ENCODE results near the gene FSHR. TPM values are rescaled to one million over a fixed set of nuclear protein-coding genes. Genes with fewer than 3 reads are reported as not detected.

Gene FSHR
- total RNA-seq, 1 experiment from 2014 or later, result not detected

GRCh38 chr2:49002750-49003149 lies 151.6 kb downstream of the FSHR start:
- DNase-seq (ENCODE audit: low spot score), result no peak
- intact Hi-C loops (cut with micrococcal nuclease; ENCODE audit: unreplicated experiment), result no loop called here
- ChIA-PET CTCF (no interaction called here), POLR2A (ENCODE audit: low non-redundant PET) (no interaction called here)
- Histone ChIP-seq H3K4me1 (ENCODE audit: insufficient read depth, low read length, poor library complexity, severe bottlenecking) (no peaks in the 10 kb centered on the region), H3K27me3 (replicated peaks; ENCODE audit: insufficient read depth, low read depth, low read length, poor library complexity) (no peaks in the 10 kb centered on the region), H3K4me3 (ENCODE audit: low read depth, low read length, poor library complexity, severe bottlenecking) (no peak overlapping the region), H3K27ac (ENCODE audit: low read depth, low read length, poor library complexity, severe bottlenecking) (no peak overlapping the region), H3K36me3 (ENCODE audit: insufficient read depth, low read length, poor library complexity, severe bottlenecking) (no peaks in the 10 kb centered on the region), H3K9me3 (ENCODE audit: low read depth, low read length, poor library complexity, severe bottlenecking) (no peaks in the 10 kb centered on the region)
- no TSS peak for BruUV-seq (replicated peaks)
- TF ChIP-seq CTCF (conservative IDR thresholded peaks at IDR 0.05; ENCODE audit: low read depth, low read length) (no peak), EZH2 (IDR thresholded peaks at IDR 0.05; ENCODE audit: borderline replicate concordance, low read depth, low read length, poor library complexity, severe bottlenecking) (no peak)

- Histone ChIP-seq H3K27ac (ENCODE audit: low read depth, low read length, poor library complexity, severe bottlenecking) (no peak overlapping the region), H3K36me3 (ENCODE audit: insufficient read depth, low read length, poor library complexity, severe bottlenecking) (no peaks in the 10 kb centered on the region), H3K4me1 (ENCODE audit: insufficient read depth, low read length, poor library complexity, severe bottlenecking) (no peaks in the 10 kb centered on the region), H3K9me3 (ENCODE audit: low read depth, low read length, poor library complexity, severe bottlenecking) (no peaks in the 10 kb centered on the region), H3K4me3 (ENCODE audit: low read depth, low read length, poor library complexity, severe bottlenecking) (no peak overlapping the region), H3K27me3 (replicated peaks; ENCODE audit: insufficient read depth, low read depth, low read length, poor library complexity) (no peaks in the 10 kb centered on the region)
- no TSS peak for BruUV-seq (replicated peaks)
- ChIA-PET POLR2A (ENCODE audit: low non-redundant PET) (no interaction called here), CTCF (no interaction called here)
- intact Hi-C loops (cut with micrococcal nuclease; ENCODE audit: unreplicated experiment), result no loop called here
- DNase-seq (ENCODE audit: low spot score), result no peak
- TF ChIP-seq CTCF (conservative IDR thresholded peaks at IDR 0.05; ENCODE audit: low read depth, low read length), result no peak
- TF ChIP-seq EZH2 (IDR thresholded peaks at IDR 0.05; ENCODE audit: borderline replicate concordance, low read depth, low read length, poor library complexity, severe bottlenecking), result no peak
Measured at GRCh38 chr2:49000695-49001094, 153.6 kb downstream of the FSHR start.

GRCh38 chr2:48998449-48998848 lies 155.9 kb downstream of the FSHR start:
- Histone ChIP-seq H3K9me3 (ENCODE audit: low read depth, low read length, poor library complexity, severe bottlenecking) (no peaks in the 10 kb centered on the region), H3K4me1 (ENCODE audit: insufficient read depth, low read length, poor library complexity, severe bottlenecking) (no peaks in the 10 kb centered on the region), H3K27ac (ENCODE audit: low read depth, low read length, poor library complexity, severe bottlenecking) (no peak overlapping the region), H3K36me3 (ENCODE audit: insufficient read depth, low read length, poor library complexity, severe bottlenecking) (no peaks in the 10 kb centered on the region), H3K27me3 (replicated peaks; ENCODE audit: insufficient read depth, low read depth, low read length, poor library complexity) (no peaks in the 10 kb centered on the region), H3K4me3 (ENCODE audit: low read depth, low read length, poor library complexity, severe bottlenecking) (no peak overlapping the region)
- POLR2A ChIA-PET (ENCODE audit: low non-redundant PET), result no interaction called here
- TF ChIP-seq CTCF (conservative IDR thresholded peaks at IDR 0.05; ENCODE audit: low read depth, low read length), result no peak
- no peak for TF ChIP-seq EZH2 (IDR thresholded peaks at IDR 0.05; ENCODE audit: borderline replicate concordance, low read depth, low read length, poor library complexity, severe bottlenecking)
- CTCF ChIA-PET, result no interaction called here
- BruUV-seq (replicated peaks), result no TSS peak
- no peak for DNase-seq (ENCODE audit: low spot score)
- intact Hi-C loops (cut with micrococcal nuclease; ENCODE audit: unreplicated experiment), result no loop called here

All from A673 (cell line).